HG02798 (cell line): ENCODE data around the gene CES3.
"Not testable (repeated sequence)": the region's sequence is repeated elsewhere in the genome, so short reads cannot be mapped to it uniquely, and the experiment has no call there.

Experiments used
- ATAC-seq: cut with Tn5 transposase; IDR thresholded peaks from one replicate; pipeline ENCODE4 v1.9.1; 2021; ENCODE audit warnings: mild to moderate bottlenecking; ENCODE audit not compliant: unreplicated experiment, poor library complexity

The CES3 gene

DNA sequence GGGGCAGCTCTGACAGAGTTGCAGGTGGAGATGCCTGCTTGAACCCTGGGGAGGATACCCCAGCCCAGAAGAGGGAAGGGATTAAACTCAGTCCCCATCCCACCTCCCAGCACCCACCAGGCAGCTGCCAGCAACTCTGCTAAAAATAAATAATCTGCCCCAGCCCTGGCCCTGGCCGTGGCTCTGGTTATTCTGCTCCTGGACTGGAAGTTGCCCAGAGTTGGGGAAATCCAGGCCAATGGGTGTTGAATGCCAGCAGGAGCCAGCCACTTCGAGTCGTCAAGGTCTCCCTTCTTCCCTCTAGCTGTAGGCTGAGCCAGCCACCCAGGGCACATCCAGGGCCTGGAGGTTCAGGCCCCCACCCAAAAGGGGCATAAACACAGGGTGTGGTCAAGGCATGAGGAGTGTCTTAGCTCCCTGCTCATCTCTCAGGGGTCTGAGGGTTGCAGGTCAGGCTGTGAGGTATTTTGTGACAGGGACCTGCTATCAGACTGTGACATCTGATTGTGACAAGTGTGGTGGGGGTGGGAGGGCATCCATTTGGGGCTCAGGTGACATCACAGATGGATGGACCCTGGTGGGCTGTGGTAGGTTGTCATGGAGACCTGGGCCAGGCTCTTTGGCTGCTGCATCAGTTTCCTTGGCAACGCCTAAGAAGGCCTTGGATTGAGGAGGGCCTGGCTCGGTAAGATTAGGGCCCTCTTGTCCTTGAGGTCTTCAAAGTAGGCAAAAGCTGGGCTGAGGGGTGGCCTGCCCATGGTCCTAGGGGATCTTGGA, 34.7 kb upstream of the CES3 start:
- no peak for ATAC-seq

GRCh38 chr16:66926961-66927436, 34.1 kb upstream of the CES3 start:
- ATAC-seq = no peak

GRCh38 chr16:66927918-66928649, 33.0 kb upstream of the CES3 start:
- ATAC-seq = no peak

DNA sequence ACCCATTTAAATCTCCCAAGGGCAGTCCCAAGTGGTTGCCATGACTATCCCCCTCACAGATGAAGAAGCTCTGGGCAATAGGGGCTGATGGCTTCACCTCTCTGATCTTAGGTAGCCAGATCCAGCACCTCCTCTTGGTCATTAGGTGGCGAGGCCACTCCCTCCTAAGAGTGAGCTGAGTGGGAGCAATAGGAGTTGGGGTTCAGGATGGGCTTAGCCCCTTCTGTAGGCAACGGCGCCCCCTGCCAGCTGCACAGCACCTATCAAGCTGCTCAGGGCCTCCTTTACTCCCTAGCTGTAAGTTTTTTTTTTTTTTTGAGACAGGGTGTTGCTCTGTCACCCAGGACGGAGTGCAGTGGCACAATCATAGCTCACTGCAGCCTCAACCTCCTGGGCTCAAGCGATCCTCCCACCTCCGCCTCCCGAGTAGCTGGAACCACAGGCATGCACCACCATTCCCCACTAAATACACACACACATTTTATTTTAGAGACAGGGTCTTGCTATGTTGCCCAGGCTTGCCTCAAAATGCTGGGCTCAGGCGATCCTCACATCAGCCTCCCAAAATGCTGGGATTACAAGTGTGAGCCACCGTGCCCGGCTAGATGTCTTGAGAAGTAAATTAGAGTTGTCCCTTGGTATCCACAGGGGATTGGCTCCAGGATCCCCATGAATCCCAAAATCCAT, 32.2 kb upstream of the CES3 start:
- no peak for ATAC-seq

DNA sequence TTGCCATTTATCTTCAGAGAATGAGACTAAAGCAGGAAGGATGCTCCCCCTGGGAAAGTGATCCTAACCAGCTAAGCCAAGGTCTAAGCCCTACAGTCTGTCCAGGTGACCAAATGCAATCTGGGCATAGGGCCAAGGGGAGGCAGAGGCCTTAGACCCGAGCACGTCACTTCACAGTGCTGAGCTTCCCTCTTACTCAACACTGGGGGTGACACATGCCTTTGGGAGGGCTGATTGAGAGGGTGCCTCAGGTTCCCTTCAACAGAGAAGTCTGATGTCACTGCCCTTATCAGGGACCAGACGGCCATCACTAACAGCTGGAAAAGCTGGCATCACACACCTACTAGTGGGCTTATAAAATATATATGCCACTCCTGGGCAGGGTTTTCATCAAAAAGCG, 30.9 kb upstream of the CES3 start:
- no peak for ATAC-seq

DNA sequence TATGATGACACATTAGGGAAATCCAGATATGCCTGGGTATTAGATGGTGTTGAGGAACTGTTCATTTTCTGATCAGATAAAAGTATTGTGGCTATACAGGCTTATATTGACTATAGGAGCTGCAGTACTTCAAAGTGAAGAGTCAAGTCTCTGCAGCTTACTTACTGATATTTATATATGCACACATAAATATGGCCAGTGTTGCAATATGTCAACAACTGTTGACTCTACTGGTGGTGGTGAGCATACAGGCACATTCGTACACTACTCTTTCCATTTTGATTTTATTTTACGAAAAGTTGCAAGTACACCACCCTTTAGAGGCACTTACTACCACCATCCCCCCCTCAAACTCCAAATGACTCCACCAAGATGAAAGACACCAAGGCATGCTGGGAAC, 29.4 kb upstream of the CES3 start:
- no peak for ATAC-seq

- ATAC-seq = no peak
These were observed 29.0 kb upstream of the CES3 start for GRCh38 chr16:66932076-66932475.

DNA sequence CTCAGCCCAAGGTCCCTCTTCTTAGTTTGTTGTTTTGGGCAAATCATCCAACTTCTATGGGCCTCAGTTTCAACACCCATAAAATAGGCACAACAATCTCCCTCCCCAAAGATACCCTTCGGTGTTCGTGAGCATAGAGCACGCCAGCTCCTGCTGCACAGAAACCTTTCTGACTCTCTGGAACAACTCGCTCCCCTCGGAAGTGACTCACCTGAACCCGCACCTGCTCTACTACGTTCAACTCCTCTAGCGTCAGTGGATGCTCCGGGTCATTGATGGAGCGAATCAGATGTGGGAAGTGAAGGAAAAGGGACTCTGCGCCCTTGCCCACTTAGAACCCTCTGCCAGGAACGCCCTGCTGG, 27.3 kb upstream of the CES3 start:
- ATAC-seq = peak; percentile 11

DNA sequence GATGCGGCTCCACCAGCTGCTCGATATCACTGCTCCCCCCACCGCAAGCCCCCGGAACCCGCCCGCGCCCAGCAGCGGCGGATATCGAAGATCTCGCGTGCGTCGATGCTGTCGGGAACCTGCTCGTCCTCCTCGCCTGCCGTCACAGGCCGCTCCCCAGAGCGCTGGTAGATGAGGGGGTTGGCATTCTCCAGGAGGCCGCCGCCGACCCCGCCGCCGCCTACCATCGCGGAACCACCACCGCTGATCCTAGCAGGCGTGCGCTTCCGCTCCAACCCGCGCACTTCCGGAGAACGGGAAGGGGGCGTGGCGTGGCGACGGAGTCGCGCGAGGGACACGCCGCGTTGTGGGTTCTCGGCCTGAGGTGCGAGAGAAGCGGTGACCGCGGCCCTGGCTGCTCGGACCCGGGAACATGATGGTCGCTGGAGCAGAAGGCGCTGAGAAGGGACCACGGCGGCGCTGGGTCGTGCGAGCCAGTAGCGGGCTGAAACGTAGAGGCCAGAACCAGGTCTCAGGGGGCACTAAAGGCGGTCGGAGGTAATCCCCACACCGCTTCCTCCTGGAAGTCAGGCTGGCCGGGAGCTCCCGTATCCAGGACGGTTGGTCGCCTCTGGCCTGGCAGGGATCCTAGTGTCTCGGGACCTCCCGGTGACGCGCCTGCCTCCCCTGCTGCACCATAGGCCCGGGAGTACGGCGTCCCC, 26.8 kb upstream of the CES3 start, which contains the start of gene CIAO2B:
Gene CIAO2B (minus strand): TSS at position 265 of the 701 bp plus-strand sequence. CDS start 38 bp downstream, at position 227.
- peak; percentile 85 for ATAC-seq

- ATAC-seq = not testable (repeated sequence)
These were observed 26.2 kb upstream of the CES3 start for GRCh38 chr16:66934839-66935313.

- ATAC-seq = no peak
These were observed 25.6 kb upstream of the CES3 start, which contains the start of gene CES2 for GRCh38 chr16:66935314-66936011. Gene CES2, plus strand, starts transcription at chr16:66935516. Its CDS starts 120 bp downstream, at chr16:66935636.

DNA sequence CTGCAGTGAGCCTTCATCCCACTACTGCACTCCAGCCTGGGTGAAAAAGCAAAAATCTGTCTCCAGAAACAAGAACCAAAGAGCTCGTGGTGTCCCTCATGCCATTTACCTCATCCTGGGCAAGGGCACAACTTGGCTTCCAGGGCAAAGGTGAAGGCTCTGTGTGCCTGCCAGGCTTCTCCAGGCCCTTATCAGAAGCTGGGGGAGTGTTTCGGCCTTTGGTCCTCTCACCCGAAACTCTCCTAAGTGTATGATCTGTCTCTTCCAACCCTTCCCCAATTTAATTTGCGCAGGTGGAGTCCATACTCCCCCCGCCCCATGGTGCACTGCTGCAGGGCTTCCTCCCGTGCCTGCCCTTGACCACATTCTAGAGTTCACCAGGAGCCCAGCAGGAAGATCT, 24.6 kb upstream of the CES3 start:
- no peak for ATAC-seq

- ATAC-seq = no peak
These were observed 24.0 kb upstream of the CES3 start for GRCh38 chr16:66936889-66937554.

- no peak for ATAC-seq
These were observed 23.2 kb upstream of the CES3 start for GRCh38 chr16:66937725-66938337.

GRCh38 chr16:66939366-66939765, 21.7 kb upstream of the CES3 start:
- no peak for ATAC-seq

DNA sequence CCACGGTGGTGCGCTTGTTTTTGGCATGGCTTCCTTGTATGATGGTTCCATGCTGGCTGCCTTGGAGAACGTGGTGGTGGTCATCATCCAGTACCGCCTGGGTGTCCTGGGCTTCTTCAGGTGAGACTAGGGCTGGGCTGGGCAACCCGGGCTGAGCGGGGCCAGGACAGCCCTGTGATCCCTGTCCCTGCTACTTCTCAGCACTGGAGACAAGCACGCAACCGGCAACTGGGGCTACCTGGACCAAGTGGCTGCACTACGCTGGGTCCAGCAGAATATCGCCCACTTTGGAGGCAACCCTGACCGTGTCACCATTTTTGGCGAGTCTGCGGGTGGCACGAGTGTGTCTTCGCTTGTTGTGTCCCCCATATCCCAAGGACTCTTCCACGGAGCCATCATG, 20.8 kb upstream of the CES3 start:
- no peak for ATAC-seq

GRCh38 chr16:66942981-66943380, 18.1 kb upstream of the CES3 start:
- ATAC-seq = no peak

DNA sequence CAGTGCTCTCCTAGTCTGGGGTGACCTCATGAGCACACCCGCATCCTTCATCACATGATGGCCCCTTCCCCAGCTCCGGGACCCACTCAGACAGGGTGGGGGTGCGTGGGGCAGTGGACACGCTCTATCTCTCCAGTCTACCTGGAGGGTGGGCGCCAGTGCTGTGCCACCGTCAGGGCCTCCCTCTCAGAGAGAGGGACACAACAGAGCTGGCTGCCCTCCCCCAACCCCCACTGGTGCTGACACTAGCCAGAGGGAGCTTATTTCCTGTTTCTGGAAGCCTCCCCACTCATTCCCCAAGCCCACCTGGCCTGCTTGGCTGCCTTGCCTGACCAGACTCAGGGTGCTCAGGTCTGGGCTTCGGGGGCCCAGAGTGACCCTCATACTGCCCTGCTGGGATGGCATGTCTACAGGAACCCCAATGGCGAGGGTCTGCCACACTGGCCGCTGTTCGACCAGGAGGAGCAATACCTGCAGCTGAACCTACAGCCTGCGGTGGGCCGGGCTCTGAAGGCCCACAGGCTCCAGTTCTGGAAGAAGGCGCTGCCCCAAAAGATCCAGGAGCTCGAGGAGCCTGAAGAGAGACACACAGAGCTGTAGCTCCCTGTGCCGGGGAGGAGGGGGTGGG, 17.5 kb upstream of the CES3 start:
- no peak for ATAC-seq
